Astrocyte of the cerebellum (primary cell): ENCODE results near the gene MYBBP1A.

Source experiments
- DNase-seq: peaks from one replicate; pipeline ENCODE4 v3.0.0-alpha.2; 2011; ENCODE audit warnings: low read depth
- H3K4me3 ChIP-seq: 2 replicates; pipeline ENCODE4 v1.5.1; 2011; ENCODE audit warnings: mild to moderate bottlenecking, low read depth, low read length, moderate library complexity
- in situ Hi-C: cut with HindIII; loops from 2 replicates; pipeline ENCODE4 v1.10.0; 2017; ENCODE audit warnings: low sequenced_read_pairs
- TF ChIP-seq, protein P1 (sequence below): IDR thresholded peaks from 2 replicates; pipeline ENCODE4 v1.5.1; 2012; ENCODE audit warnings: low read length, low read depth, moderate library complexity, mild to moderate bottlenecking; ENCODE audit errors: missing control alignments

The MYBBP1A gene

DNA sequence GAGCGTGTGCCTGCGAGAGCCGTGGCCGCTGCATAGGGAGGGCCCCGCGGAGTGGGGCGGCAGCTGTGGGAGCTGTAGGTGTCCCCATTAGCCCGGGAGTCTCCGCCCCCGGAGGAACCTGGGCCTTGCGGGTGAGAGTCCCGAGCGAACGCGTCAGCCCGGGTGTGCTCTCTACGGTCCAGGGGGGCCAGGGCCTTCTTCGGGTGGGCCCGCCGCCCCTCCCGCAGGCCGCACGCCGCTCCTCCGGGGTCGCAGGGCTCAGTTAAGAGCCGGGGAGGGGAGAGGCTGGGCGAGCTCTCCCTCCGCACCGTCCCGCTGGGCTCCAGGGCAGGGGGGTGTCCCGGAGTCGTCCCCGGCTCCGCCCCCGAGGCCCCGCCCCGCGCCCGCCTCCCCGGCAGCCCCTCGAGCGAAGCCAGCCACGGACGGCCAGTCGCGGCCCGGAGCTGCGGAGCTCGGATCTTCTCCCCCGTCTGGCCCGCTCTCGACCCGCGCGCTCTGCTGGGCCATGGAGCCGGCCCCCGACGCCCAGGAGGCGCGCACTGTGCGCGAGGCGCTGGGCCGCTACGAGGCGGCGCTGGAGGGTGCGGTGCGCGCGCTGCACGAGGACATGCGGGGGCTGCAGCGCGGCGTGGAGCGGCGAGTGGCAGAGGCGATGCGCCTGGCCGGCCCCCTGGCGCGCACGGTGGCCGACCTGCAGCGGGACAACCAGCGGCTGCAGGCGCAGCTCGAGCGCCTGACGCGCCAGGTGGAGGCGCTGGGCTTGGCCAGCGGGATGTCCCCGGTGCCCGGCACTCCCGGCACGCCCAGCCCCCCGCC is 29.1 kb upstream of the MYBBP1A start, which contains the start of gene SMTNL2:
TSS of gene SMTNL2 (plus strand) at position 429 of the 816 bp plus-strand sequence. CDS start at position 506, 77 bp downstream.
- peak within 1 kb of the TSS; percentile 19 for H3K4me3 ChIP-seq

DNA sequence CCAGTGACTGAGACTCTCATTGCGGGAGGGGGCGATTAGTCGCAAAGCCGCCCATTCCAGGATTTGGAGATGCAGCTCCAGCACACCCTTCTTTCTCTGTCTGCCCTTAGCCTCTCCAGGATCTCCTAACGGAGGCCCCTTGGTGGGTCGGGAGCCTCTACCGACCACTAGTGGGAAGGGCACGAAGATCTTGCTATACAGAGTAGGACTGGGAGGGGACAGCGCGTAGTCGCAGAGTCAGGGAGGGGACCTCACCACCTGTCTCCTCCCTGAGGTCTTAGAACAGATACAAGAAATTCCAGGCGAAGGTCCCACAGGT is 28.6 kb upstream of the MYBBP1A start:
- in situ Hi-C loops = no loop called here
- peak overlapping the region; percentile 19 for H3K4me3 ChIP-seq
- TF ChIP-seq, protein P1, sequence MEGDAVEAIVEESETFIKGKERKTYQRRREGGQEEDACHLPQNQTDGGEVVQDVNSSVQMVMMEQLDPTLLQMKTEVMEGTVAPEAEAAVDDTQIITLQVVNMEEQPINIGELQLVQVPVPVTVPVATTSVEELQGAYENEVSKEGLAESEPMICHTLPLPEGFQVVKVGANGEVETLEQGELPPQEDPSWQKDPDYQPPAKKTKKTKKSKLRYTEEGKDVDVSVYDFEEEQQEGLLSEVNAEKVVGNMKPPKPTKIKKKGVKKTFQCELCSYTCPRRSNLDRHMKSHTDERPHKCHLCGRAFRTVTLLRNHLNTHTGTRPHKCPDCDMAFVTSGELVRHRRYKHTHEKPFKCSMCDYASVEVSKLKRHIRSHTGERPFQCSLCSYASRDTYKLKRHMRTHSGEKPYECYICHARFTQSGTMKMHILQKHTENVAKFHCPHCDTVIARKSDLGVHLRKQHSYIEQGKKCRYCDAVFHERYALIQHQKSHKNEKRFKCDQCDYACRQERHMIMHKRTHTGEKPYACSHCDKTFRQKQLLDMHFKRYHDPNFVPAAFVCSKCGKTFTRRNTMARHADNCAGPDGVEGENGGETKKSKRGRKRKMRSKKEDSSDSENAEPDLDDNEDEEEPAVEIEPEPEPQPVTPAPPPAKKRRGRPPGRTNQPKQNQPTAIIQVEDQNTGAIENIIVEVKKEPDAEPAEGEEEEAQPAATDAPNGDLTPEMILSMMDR = peak; percentile 64
- no peak for DNase-seq

More for the DNA sequence above, 29.1 kb upstream of the MYBBP1A start, which contains the start of gene SMTNL2:
- DNase-seq = no peak
- TF ChIP-seq, protein P1 = no peak
- in situ Hi-C loops = no loop called here

DNA sequence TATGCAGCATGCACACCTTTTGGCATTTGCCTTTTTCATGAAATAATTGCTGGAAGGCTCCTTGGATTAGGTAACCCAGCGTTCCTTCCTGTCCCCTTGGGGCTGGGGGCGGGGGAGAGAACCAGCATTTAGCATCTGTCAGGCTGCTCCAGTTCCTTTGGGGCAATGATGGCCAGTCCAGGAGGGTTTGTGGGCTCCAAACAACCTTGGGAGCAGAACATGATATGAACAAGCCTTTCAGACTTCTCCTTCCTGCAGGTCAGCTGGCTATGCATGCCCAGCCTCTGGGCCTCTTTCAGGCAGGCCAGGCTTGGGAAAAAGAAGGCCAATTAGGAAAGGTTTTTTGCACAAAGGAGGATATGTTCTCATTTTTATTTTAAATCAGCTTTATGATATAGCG is 28.0 kb upstream of the MYBBP1A start:
- TF ChIP-seq, protein P1 = no peak
- in situ Hi-C loops = no loop called here
- no peak overlapping the region for H3K4me3 ChIP-seq
- no peak for DNase-seq

DNA sequence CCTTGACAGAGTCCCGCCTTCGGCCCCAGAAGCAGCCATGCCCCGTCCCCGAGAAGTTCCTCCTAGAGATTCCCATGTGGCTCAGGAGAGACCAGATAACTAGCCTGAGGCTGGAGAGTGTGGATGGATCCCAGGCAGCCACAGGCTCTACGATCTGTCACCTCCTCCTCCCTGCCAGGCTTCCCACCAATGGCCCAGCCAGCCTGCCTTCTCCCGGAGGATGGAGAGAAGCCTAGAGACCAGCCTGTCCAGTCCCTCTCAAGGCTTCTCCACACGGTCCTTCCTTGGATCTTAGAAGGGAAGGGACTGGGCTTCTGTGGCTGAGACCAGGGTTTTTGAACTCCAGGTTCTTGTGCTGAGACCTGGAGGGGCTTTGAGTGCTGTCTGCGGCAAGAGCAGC is 27.5 kb upstream of the MYBBP1A start:
- H3K4me3 ChIP-seq = no peak overlapping the region
- in situ Hi-C loops = no loop called here
- TF ChIP-seq, protein P1 = no peak
- no peak for DNase-seq

DNA sequence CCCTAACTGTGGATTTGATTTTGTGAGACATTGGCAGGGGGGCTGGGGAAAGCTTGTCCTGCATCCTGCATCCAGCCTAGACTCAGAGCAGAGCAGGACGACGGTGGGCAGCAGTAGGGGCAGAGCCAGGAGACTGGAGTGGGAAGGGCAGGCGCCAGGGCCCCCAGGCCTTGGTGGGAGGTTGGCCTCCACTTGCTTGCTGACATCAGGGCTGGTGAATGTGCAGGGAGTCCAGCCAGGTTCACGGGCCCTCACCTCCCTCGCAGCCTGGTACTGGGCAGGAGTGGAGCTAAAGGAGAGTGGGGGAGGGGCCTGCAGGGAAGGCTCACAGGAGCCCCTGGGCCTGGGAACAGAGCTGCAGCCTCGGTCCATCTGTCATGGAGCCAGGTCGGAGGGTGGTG is 26.9 kb upstream of the MYBBP1A start:
- DNase-seq = no peak
- H3K4me3 ChIP-seq = no peak overlapping the region
- in situ Hi-C loops = no loop called here
- TF ChIP-seq, protein P1 = no peak

DNA sequence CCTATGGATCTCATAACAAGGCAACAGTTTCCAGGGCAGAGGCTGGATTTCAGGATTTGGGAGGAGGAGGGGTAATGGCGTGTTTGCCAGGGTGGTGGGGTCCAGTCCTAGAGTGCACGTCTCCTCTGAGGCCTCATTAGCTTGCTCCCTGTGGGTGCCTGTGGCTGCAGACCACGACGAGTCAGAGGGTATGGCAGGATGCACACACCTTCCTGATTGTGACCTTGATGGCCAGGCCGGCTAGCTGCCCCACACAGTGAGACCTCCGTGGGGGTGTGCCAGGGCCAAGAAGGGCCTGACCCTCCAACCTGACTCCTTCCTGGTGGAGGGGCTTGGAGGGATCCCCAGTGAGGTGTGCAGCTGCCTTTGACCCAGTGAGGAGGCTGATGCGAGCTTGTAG is 25.1 kb upstream of the MYBBP1A start:
- in situ Hi-C loops = no loop called here
- TF ChIP-seq, protein P1 = no peak
- H3K4me3 ChIP-seq = no peak overlapping the region
- no peak for DNase-seq
